ENCODE measurements around the gene SOX5. TPM values are rescaled to one million over a fixed set of nuclear protein-coding genes. Genes with fewer than 3 reads are reported as not detected.

Gene SOX5
- total and polyA plus RNA-seq, 2 donors (not counting 1 experiment from before 2014, with no cell fraction given), result 9.2 to 32.0 TPM

GRCh38 chr12:23617749-23618148, 331.7 kb downstream of the SOX5 start:
- H3K9me3 ChIP-seq (ENCODE audit: control insufficient read depth, insufficient read depth, low read depth, low read length), result no peaks in the 10 kb centered on the region
- no peak overlapping the region for H3K27ac ChIP-seq (ENCODE audit: insufficient read depth, low read length)
- no peaks in the 10 kb centered on the region for H3K27me3 ChIP-seq (ENCODE audit: control insufficient read depth, insufficient read depth, low read length)
- no peak overlapping the region for H3K4me2 ChIP-seq (ENCODE audit: extremely low read depth, insufficient read depth, low read length)
- no peak overlapping the region for H3K9ac ChIP-seq (ENCODE audit: insufficient read depth, low read length)
- H3K4me3 ChIP-seq (replicated peaks in 1 of 4; ENCODE audit: control extremely low read depth in 1 of 4, insufficient read depth in 1 of 4, low read depth in 3 of 4, low read length in 4 of 4), result no peak overlapping the region
- DNase-seq (ENCODE audit: low read depth in 2 of 2), result no peak
- no peaks in the 10 kb centered on the region for H3K36me3 ChIP-seq (ENCODE audit: control insufficient read depth, insufficient read depth, low read length)
- H3K4me1 ChIP-seq (ENCODE audit: control insufficient read depth, extremely low read depth, insufficient read depth, low read length), result no peaks in the 10 kb centered on the region
- no peaks in the 10 kb centered on the region for H4K20me1 ChIP-seq (ENCODE audit: control insufficient read depth, extremely low read depth, insufficient read depth, low read length)
- no peak for TF ChIP-seq EZH2 (IDR thresholded peaks at IDR 0.05; ENCODE audit: low read length, missing control alignments)
- no peaks in the 10 kb centered on the region for H3K79me2 ChIP-seq (ENCODE audit: control insufficient read depth, insufficient read depth, low read length)
- H2AFZ ChIP-seq (ENCODE audit: low read length), result no peak overlapping the region

DNA sequence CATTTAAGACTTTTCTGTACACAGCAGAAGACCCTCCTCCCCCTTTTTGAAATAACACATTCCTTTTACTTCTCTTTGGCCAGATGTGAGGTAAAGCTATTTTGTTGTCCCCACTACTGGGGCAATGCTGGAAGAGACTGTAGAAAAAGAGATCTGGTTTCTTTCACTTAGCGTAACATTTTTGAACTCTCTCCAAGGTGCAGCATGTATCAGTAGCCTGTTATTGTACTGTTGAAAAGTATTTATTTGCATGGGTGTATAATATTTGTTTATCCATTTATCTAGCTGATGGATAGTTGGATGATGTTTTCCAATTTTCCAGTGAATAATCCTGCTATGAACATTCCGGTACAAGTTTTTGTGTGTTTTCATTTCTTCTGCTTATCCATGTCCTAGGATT, 335.2 kb downstream of the SOX5 start:
- Histone ChIP-seq H3K4me3 (replicated peaks in 1 of 4; ENCODE audit: control extremely low read depth in 1 of 4, insufficient read depth in 1 of 4, low read depth in 3 of 4, low read length in 4 of 4) (no peak overlapping the region), H3K9ac (ENCODE audit: insufficient read depth, low read length) (no peak overlapping the region), H4K20me1 (ENCODE audit: control insufficient read depth, extremely low read depth, insufficient read depth, low read length) (no peaks in the 10 kb centered on the region), H3K9me3 (ENCODE audit: control insufficient read depth, insufficient read depth, low read depth, low read length) (no peaks in the 10 kb centered on the region), H3K4me2 (ENCODE audit: extremely low read depth, insufficient read depth, low read length) (no peak overlapping the region), H3K4me1 (ENCODE audit: control insufficient read depth, extremely low read depth, insufficient read depth, low read length) (no peaks in the 10 kb centered on the region), H3K36me3 (ENCODE audit: control insufficient read depth, insufficient read depth, low read length) (no peaks in the 10 kb centered on the region), H3K27ac (ENCODE audit: insufficient read depth, low read length) (no peak overlapping the region), H3K79me2 (ENCODE audit: control insufficient read depth, insufficient read depth, low read length) (no peaks in the 10 kb centered on the region), H3K27me3 (ENCODE audit: control insufficient read depth, insufficient read depth, low read length) (no peaks in the 10 kb centered on the region), H2AFZ (ENCODE audit: low read length) (no peak overlapping the region)
- TF ChIP-seq EZH2 (IDR thresholded peaks at IDR 0.05; ENCODE audit: low read length, missing control alignments) (no peak), CTCF (conservative IDR thresholded peaks at IDR 0.05 in 1 of 2, IDR thresholded peaks at IDR 0.05 in 1 of 2; ENCODE audit: low read depth in 1 of 2, low read length in 2 of 2) (no peak)
- DNase-seq (ENCODE audit: low read depth in 2 of 2), result no peak

- H4K20me1 ChIP-seq (ENCODE audit: control insufficient read depth, extremely low read depth, insufficient read depth, low read length), result no peaks in the 10 kb centered on the region
- H3K79me2 ChIP-seq (ENCODE audit: control insufficient read depth, insufficient read depth, low read length), result no peaks in the 10 kb centered on the region
- H3K4me3 ChIP-seq (replicated peaks in 1 of 4; ENCODE audit: control extremely low read depth in 1 of 4, insufficient read depth in 1 of 4, low read depth in 3 of 4, low read length in 4 of 4), result no peak overlapping the region
- no peaks in the 10 kb centered on the region for H3K9me3 ChIP-seq (ENCODE audit: control insufficient read depth, insufficient read depth, low read depth, low read length)
- H3K9ac ChIP-seq (ENCODE audit: insufficient read depth, low read length), result no peak overlapping the region
- H3K4me1 ChIP-seq (ENCODE audit: control insufficient read depth, extremely low read depth, insufficient read depth, low read length), result no peaks in the 10 kb centered on the region
- H2AFZ ChIP-seq (ENCODE audit: low read length), result no peak overlapping the region
- DNase-seq (ENCODE audit: low read depth in 2 of 2), result peak; percentile 13 to 57
- H3K27ac ChIP-seq (ENCODE audit: insufficient read depth, low read length), result no peak overlapping the region
- H3K27me3 ChIP-seq (ENCODE audit: control insufficient read depth, insufficient read depth, low read length), result no peaks in the 10 kb centered on the region
- H3K4me2 ChIP-seq (ENCODE audit: extremely low read depth, insufficient read depth, low read length), result no peak overlapping the region
- no peaks in the 10 kb centered on the region for H3K36me3 ChIP-seq (ENCODE audit: control insufficient read depth, insufficient read depth, low read length)
- TF ChIP-seq CTCF (conservative IDR thresholded peaks at IDR 0.05 in 1 of 2, IDR thresholded peaks at IDR 0.05 in 1 of 2; ENCODE audit: low read depth in 1 of 2, low read length in 2 of 2) (no peak), EZH2 (IDR thresholded peaks at IDR 0.05; ENCODE audit: low read length, missing control alignments) (no peak)
These were observed 338.1 kb downstream of the SOX5 start for GRCh38 chr12:23611320-23611719.
